Ureter (tissue), 1 donor: ENCODE measurements around the gene CLCN7. TPM values are rescaled to one million over a fixed set of nuclear protein-coding genes. Genes with fewer than 3 reads are reported as not detected.

ENCODE experiments used
- DNase-seq: peaks from one replicate; pipeline ENCODE4 v3.0.0-alpha.2; 2020; ENCODE audit warnings: low spot score
- total RNA-seq: library from RNA; stranded (reverse); gene quantifications from one replicate; pipeline ENCODE4 v1.2.4, GENCODE V29; 2023
- donor health status: DM: yes; HTN: yes; CAD: no.

Gene CLCN7
- total RNA-seq, 1 donor from 2014 or later = 77.5 TPM

GRCh38 chr16:1408171-1408837, 66.5 kb downstream of the CLCN7 start:
- peak; percentile 96 for DNase-seq

- no peak for DNase-seq
Observed at GRCh38 chr16:1407753-1408152, 67.1 kb downstream of the CLCN7 start.

GRCh38 chr16:1403733-1404132, 71.1 kb downstream of the CLCN7 start:
- DNase-seq = no peak

- no peak for DNase-seq
Observed at GRCh38 chr16:1403036-1403435, 71.8 kb downstream of the CLCN7 start.

- no peak for DNase-seq
Observed at GRCh38 chr16:1401758-1402154, 73.1 kb downstream of the CLCN7 start.

- DNase-seq = no peak
Observed at GRCh38 chr16:1401061-1401757, 73.6 kb downstream of the CLCN7 start.

- DNase-seq = no peak
Observed at GRCh38 chr16:1398826-1399581, 75.8 kb downstream of the CLCN7 start.

GRCh38 chr16:1398351-1398750, 76.5 kb downstream of the CLCN7 start:
- DNase-seq = no peak

GRCh38 chr16:1397779-1398178, 77.0 kb downstream of the CLCN7 start:
- DNase-seq = no peak

GRCh38 chr16:1395444-1396031, 79.3 kb downstream of the CLCN7 start:
- DNase-seq = no peak

Other genes with a start within 250 kb of the CLCN7 start
- gene TPSG1, start 249.8 kb downstream of the CLCN7 start, total RNA-seq = 1.7 TPM
- 36.9 TPM for gene TPSB2, start 244.8 kb downstream of the CLCN7 start, total RNA-seq
- gene TPSAB1, start 234.3 kb downstream of the CLCN7 start, total RNA-seq = 38.0 TPM
- 5.0 TPM for gene TPSD1, start 219.0 kb downstream of the CLCN7 start, total RNA-seq
- 150 TPM for gene UBE2I, start 165.4 kb downstream of the CLCN7 start, total RNA-seq
- gene BAIAP3, start 141.4 kb downstream of the CLCN7 start, total RNA-seq = 3.9 TPM
- 38.2 TPM for gene TSR3, start 123.2 kb downstream of the CLCN7 start, total RNA-seq
- gene GNPTG, start 123.1 kb downstream of the CLCN7 start, total RNA-seq = 67.6 TPM
- gene UNKL, start 60.3 kb downstream of the CLCN7 start, total RNA-seq = 16.7 TPM
- 14.5 TPM for gene UQCC4, start 54.3 kb downstream of the CLCN7 start, total RNA-seq
- not detected for gene PERCC1, start 44.0 kb downstream of the CLCN7 start, total RNA-seq
- 2.0 TPM for gene CCDC154, start 30.5 kb downstream of the CLCN7 start, total RNA-seq
- gene PTX4, start 13.9 kb upstream of the CLCN7 start, total RNA-seq = 0.34 TPM
- gene TELO2, start 18.3 kb upstream of the CLCN7 start, total RNA-seq = 58.7 TPM
- gene TMEM204, start 58.6 kb upstream of the CLCN7 start, total RNA-seq = 32.8 TPM
- 35.1 TPM for gene IFT140, start 137.0 kb upstream of the CLCN7 start, total RNA-seq
- 31.4 TPM for gene CRAMP1, start 137.3 kb upstream of the CLCN7 start, total RNA-seq
- gene JPT2, start 203.3 kb upstream of the CLCN7 start, total RNA-seq = 108 TPM
- gene MAPK8IP3, start 231.2 kb upstream of the CLCN7 start, total RNA-seq = 112 TPM